Skeletal muscle satellite cell (primary cell): ENCODE results near the gene SLC22A23.

Source experiments
- H3K27me3 ChIP-seq: 2 replicates; pipeline ENCODE4 v1.7.0; 2013; ENCODE audit warnings: low read length; ENCODE audit not compliant: control insufficient read depth, insufficient read depth
- H3K36me3 ChIP-seq: 2 replicates; pipeline ENCODE4 v1.7.0; 2013; ENCODE audit warnings: mild to moderate bottlenecking, control low read depth, low read length; ENCODE audit not compliant: insufficient read depth
- H3K4me1 ChIP-seq: 2 replicates; pipeline ENCODE4 v1.7.0; 2013; ENCODE audit warnings: low read length; ENCODE audit not compliant: control insufficient read depth, insufficient read depth
- H3K4me2 ChIP-seq: 2 replicates; pipeline ENCODE4 v1.7.0; 2013; ENCODE audit warnings: mild to moderate bottlenecking, low read length
- H3K4me3 ChIP-seq: 2 replicates; pipeline ENCODE4 v1.7.0; 2013; ENCODE audit warnings: low read length
- H3K9ac ChIP-seq: 2 replicates; pipeline ENCODE4 v1.7.0; 2013; ENCODE audit warnings: mild to moderate bottlenecking, low read depth, low read length, moderate library complexity
- H3K9me3 ChIP-seq: replicated peaks from 2 replicates; pipeline ENCODE4 v1.7.0; 2013; ENCODE audit warnings: mild to moderate bottlenecking, control low read depth, low read length

SLC22A23 gene

GRCh38 chr6:3287976-3288707 lies 168.7 kb downstream of the SLC22A23 start:
- no peaks in the 10 kb centered on the region for H3K27me3 ChIP-seq
- no peaks in the 10 kb centered on the region for H3K4me1 ChIP-seq
- H3K36me3 ChIP-seq = no peaks in the 10 kb centered on the region
- H3K9me3 ChIP-seq = no peaks in the 10 kb centered on the region
- H3K4me2 ChIP-seq = no peak overlapping the region
- no peak overlapping the region for H3K4me3 ChIP-seq
- H3K9ac ChIP-seq = no peak overlapping the region

DNA sequence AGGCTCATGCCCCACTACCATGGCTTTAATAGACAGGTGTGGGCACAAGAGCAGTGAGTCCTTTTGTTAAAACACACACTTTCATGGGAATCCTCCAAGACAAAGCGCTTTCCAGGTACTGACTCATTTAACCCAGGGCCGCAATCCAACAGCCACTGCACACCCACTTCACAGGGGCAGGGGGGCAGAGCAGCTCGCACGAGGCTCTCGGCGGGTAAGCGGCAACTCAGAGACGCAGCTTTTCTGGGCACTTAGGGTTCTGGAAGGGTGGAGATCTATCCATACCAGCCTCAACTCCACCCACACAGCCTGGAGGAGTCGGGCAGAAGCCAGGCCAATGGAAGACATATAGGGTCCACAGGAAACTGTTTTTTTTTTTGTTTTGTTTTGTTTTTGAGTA lies 169.5 kb downstream of the SLC22A23 start:
- no peak overlapping the region for H3K4me2 ChIP-seq
- no peaks in the 10 kb centered on the region for H3K27me3 ChIP-seq
- H3K4me1 ChIP-seq = peaks cover 7% of the 10 kb centered on the region
- no peak overlapping the region for H3K9ac ChIP-seq
- H3K4me3 ChIP-seq = no peak overlapping the region
- no peaks in the 10 kb centered on the region for H3K9me3 ChIP-seq
- no peaks in the 10 kb centered on the region for H3K36me3 ChIP-seq

- no peak overlapping the region for H3K4me2 ChIP-seq
- H3K27me3 ChIP-seq = no peaks in the 10 kb centered on the region
- no peaks in the 10 kb centered on the region for H3K9me3 ChIP-seq
- H3K9ac ChIP-seq = no peak overlapping the region
- H3K4me3 ChIP-seq = no peak overlapping the region
- no peaks in the 10 kb centered on the region for H3K36me3 ChIP-seq
- peaks cover 13% of the 10 kb centered on the region for H3K4me1 ChIP-seq
These were observed 170.1 kb downstream of the SLC22A23 start for GRCh38 chr6:3286641-3287171.

DNA sequence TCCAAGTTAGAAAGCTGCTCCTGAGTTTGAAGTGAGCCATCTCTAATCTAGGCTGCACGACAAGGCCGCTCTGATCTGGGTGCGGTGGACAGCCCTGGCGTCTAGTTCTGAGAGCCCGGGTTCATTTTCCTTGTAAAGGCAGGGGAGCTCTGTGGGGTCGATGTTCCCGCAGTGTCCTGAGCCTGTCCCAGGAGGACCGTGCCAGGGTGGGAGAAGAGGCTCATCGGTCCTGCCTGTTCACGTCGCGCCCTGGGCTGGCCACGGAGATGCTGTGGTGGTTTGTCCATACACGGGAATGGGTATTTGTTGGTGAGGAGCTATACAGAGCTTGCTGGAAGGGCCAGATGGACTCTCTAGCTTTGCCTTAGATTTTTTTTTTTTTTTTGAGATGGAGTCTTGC lies 171.1 kb downstream of the SLC22A23 start:
- H3K27me3 ChIP-seq = no peaks in the 10 kb centered on the region
- H3K4me3 ChIP-seq = no peak overlapping the region
- no peaks in the 10 kb centered on the region for H3K9me3 ChIP-seq
- H3K4me1 ChIP-seq = peaks cover 22% of the 10 kb centered on the region
- no peak overlapping the region for H3K4me2 ChIP-seq
- H3K36me3 ChIP-seq = no peaks in the 10 kb centered on the region
- H3K9ac ChIP-seq = no peak overlapping the region

DNA sequence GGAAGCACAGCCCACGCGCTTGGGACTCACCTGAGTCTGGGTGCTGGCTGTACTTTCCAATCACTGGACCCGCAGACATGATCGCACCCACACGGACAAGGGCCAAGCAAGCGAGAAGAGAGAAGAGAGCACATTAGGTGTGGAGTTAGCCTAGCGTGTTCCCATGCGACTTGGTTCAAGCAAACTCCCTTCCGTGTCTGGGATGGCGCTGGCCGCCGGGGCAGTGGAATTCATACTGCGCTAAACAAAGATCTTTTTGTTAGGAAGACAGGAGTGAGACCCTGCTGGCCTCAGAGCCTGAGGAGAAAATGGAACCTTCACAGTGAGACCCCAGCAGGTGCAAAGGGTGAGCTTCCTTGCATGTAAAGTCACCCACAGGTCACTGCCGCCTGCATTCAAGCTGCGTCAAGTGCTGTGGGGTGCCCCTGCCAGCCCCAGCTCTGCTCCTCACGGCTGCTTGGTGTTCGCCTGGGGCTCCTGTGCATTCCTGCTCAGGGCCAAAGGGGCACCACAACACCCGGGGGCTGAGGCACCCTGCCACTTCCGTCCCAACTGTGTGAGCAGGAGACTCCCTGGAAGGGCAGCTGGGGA lies 171.7 kb downstream of the SLC22A23 start:
- H3K36me3 ChIP-seq = no peaks in the 10 kb centered on the region
- H3K9ac ChIP-seq = no peak overlapping the region

DNA sequence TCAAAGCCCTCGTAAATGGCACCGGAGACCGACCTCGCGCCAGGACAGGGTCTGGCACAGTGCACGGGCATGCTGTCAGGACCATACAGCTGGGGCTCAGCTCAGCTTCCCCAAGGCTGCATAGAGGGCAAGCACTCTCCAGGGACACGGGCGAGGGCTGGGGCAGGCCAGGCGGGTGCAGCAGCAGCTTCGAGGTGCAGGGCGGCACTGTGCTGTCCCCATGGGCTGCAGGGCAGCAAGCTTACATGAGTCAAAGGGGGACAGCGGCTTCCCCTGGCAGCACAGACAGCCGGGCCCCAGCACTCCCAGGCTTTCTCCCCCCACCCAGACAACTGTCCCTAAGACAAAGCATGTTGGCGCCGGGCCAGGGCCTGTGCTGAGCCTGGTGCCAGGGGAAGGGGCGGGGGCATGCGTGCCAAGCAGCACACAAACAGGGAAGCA lies 172.4 kb downstream of the SLC22A23 start:
- H3K36me3 ChIP-seq = no peaks in the 10 kb centered on the region
- peaks cover 22% of the 10 kb centered on the region for H3K4me1 ChIP-seq
- no peaks in the 10 kb centered on the region for H3K9me3 ChIP-seq
- H3K9ac ChIP-seq = no peak overlapping the region
- no peaks in the 10 kb centered on the region for H3K27me3 ChIP-seq
- no peak overlapping the region for H3K4me3 ChIP-seq
- no peak overlapping the region for H3K4me2 ChIP-seq

More for the DNA sequence above, 171.7 kb downstream of the SLC22A23 start:
- H3K27me3 ChIP-seq = no peaks in the 10 kb centered on the region
- H3K4me2 ChIP-seq = no peak overlapping the region
- peaks cover 22% of the 10 kb centered on the region for H3K4me1 ChIP-seq
- H3K9me3 ChIP-seq = no peaks in the 10 kb centered on the region
- no peak overlapping the region for H3K4me3 ChIP-seq

DNA sequence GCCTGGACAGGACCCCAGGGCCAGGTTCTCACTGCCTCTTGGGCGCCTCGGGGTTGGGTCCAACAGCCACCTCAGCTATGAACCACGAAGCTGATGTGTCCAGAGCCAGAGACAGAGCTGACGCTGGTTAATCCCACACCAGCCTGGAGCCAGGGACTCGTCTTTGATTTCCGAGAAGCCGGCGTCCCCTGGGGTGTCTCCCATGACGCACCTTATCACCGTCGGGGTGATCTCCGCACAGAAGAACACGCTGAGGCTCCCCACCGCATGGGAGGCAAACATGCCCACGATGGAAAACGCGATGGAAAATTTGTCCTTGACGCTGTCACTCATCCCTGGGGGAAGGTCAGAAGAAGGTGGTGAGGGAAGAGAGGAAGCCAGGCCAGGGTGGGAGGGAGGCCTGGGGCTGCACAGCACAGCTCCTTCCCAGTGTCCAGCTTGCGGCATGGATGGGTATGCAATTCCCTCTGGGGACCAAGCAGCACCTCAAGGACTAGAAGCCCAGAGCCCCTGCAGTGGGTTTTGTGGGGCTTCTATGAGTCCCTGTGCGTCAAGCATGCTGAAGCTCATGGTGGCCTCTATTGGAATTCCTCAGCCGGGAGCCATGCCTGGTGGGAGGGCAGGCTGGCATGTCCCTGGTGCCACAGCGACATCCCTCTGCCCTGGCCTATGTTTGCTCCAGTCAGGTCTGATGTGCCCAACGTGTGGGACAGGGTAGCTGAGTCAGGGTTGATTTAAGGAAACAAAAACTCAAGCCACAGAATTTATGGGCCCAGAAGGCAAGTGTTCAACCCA lies 173.0 kb downstream of the SLC22A23 start:
- Histone ChIP-seq H3K4me3 (no peak overlapping the region), H3K9ac (no peak overlapping the region), H3K4me2 (no peak overlapping the region), H3K4me1 (peaks cover 22% of the 10 kb centered on the region), H3K9me3 (no peaks in the 10 kb centered on the region), H3K27me3 (no peaks in the 10 kb centered on the region), H3K36me3 (no peaks in the 10 kb centered on the region)

DNA sequence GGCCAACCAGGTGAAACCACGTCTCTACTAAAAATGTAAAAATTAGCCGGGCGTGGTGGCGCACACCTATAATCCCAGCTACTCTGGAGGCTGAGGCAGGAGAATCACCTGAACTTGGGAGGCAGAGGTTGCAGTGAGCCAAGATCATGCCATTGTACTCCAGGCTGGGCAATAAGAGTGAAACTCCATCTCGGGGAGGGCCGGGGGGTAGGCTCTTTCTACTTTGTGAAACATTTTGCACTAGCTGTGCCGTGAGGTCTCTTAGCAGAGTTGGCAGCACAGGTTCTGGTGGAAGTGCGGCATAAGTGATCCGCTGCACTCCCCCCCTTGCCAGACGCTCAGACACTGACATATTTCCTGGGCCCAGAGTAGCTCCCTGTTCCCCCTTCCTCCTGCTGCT lies 173.6 kb downstream of the SLC22A23 start:
- no peaks in the 10 kb centered on the region for H3K36me3 ChIP-seq
- no peak overlapping the region for H3K4me3 ChIP-seq

DNA sequence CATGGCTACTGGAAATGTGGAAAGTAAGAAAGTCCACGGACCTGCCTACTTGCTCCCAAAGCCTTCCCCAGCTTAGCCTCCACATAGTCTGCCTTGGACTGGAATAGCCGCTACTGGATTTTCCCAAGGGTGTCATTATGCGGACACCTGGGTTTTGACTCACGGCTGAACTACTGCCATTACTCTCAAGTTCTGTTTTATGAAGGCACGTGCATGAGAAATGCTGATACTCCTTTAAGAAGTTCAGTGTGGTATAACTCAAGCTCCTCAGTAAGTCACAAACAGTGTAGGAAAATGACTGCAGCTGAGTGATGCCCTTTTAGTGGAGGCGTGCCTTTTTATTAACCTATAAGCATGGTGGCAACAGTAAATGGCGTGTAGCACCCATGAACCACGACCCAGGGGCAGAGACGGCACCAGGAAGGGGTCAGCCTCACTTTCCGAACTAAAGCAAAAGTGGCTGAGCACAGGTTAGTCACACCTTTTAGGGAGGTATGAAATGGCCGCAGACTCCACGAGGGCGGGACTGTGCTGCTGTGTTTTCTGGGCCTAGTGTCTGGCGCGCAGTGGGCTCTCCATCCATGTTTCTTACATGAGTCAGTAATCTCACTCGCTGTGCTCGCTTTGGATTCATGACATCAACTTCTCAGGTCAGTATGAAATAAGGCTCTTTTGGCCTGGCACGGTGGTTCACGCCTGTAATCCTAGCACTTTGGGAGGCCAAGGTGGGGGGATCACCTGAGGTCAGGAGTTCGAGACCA lies 174.2 kb downstream of the SLC22A23 start:
- Histone ChIP-seq H3K27me3 (no peaks in the 10 kb centered on the region), H3K9ac (no peak overlapping the region), H3K9me3 (no peaks in the 10 kb centered on the region), H3K4me3 (no peak overlapping the region), H3K4me1 (peaks cover 22% of the 10 kb centered on the region), H3K4me2 (peak overlapping the region; percentile 60), H3K36me3 (no peaks in the 10 kb centered on the region)

More for the DNA sequence above, 173.6 kb downstream of the SLC22A23 start:
- Histone ChIP-seq H3K27me3 (no peaks in the 10 kb centered on the region), H3K4me1 (peaks cover 22% of the 10 kb centered on the region), H3K4me2 (no peak overlapping the region), H3K9ac (no peak overlapping the region), H3K9me3 (no peaks in the 10 kb centered on the region)

DNA sequence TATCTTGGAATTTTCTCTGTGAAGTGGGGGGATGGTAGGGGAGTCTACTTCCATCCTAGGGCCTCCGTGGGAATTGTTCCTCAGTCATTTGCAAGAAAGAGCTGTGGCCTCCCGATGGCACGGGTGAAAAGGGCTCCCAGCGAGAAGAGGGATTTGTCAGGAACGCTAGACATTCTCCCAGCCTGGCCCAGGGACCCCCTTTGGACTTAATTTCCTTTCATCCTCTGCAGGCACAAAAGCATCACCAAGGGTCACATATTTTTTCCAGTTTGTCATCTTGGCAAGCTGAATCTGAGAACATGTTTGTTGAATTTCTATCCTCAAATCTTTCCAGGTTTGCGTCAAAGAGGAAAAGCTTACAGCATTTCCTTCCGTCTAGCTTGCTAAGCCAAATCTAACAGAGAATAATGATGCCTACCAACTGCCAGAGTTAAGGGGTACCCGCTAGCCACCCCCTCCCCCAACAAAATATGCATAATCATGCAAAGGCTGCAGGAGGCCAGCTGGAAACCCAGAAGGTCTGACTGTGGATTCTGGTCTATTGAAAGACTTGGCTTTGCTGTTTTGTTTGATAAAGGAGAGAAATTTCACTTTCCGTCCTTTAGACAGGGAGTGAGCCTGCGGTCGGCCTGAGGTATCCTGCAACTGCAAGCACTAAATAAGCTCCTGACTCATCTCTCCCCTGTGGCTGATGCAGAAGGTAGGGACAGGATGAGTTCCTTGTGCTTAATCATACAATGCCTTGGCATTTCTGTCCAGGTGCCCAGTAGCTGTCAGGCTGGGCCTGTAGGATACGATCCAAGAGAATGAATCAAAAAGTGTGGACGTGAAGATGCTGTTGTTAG lies 175.0 kb downstream of the SLC22A23 start:
- H3K4me2 ChIP-seq = peak overlapping the region; percentile 60
- peak overlapping the region; percentile 41 for H3K9ac ChIP-seq
- peaks cover 22% of the 10 kb centered on the region for H3K4me1 ChIP-seq
- H3K4me3 ChIP-seq = no peak overlapping the region
- H3K27me3 ChIP-seq = no peaks in the 10 kb centered on the region
- no peaks in the 10 kb centered on the region for H3K36me3 ChIP-seq
- H3K9me3 ChIP-seq = no peaks in the 10 kb centered on the region
